ENCODE results near the gene FMN1.

Gene FMN1

GRCh38 chr15:32889214-32889613, 305.3 kb downstream of the FMN1 start:
- TF ChIP-seq CTCF (IDR thresholded peaks at IDR 0.05): no peak

GRCh38 chr15:32888221-32888761, 306.2 kb downstream of the FMN1 start:
- no peak for TF ChIP-seq CTCF (IDR thresholded peaks at IDR 0.05)

- TF ChIP-seq CTCF (IDR thresholded peaks at IDR 0.05): no peak
These were observed 307.4 kb downstream of the FMN1 start for GRCh38 chr15:32887090-32887489.

GRCh38 chr15:32886459-32886858, 308.1 kb downstream of the FMN1 start:
- no peak for TF ChIP-seq CTCF (IDR thresholded peaks at IDR 0.05)

GRCh38 chr15:32885713-32886112, 308.8 kb downstream of the FMN1 start:
- TF ChIP-seq CTCF (IDR thresholded peaks at IDR 0.05): no peak

GRCh38 chr15:32884146-32884545, 310.4 kb downstream of the FMN1 start:
- no peak for TF ChIP-seq CTCF (IDR thresholded peaks at IDR 0.05)

GRCh38 chr15:32882955-32883354, 311.6 kb downstream of the FMN1 start:
- TF ChIP-seq CTCF (IDR thresholded peaks at IDR 0.05): no peak

GRCh38 chr15:32881528-32881927, 313.0 kb downstream of the FMN1 start:
- no peak for TF ChIP-seq CTCF (IDR thresholded peaks at IDR 0.05)
